Activated CD4-positive, alpha-beta T cell treated with anti-CD3 and anti-CD28 coated beads, Interleukin-10, Interleukin-2, amounts not matched to agents 100 ng/mL and 50 ng/mL, durations not matched to agents 16 hours and 8 hours (primary cell): ENCODE results near the gene COL19A1.

Experiments used
- DNase-seq: peaks from one replicate; pipeline ENCODE4 v3.0.0-alpha.2; 2020

COL19A1 gene

DNA sequence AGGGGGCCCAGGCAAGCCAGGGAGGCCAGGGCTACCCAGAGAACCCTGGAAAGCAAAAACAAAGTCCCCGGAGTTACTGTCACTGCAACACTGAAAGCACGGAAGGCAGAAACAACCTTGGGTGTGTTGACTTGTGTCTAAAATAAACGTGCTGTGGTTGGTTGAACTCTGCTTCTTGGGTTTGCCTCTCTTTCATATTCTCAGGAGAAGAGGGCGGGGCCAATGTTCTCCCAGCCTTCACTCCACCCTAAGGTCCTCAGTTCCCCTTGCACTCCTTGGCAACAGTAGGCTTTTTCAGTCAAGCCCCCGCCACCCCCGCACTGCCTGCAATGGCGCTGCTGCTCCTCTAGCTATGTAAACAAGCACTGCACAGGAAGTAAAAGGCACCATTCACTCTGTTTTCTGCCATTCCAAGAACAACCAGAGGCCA is 375.6 kb downstream of the COL19A1 start:
- no peak for DNase-seq

DNA sequence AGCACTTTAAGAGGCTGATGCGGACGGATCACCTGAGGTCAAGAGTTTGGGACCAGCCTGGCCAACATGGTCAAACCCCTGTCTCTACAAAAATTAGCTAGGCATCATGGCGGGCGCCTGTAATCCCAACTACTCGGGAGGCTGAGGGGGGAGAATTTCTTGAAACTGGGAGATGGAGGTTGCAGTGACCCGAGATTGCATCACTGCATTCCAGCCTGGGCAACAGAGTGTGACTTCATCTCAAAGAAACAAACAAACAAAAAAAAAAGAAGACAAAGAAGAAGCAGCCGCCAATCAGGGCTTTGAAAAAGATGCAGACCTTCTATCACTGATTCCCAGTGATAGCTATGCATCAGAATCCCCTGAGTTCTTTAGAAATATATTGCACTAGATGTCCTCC is 379.8 kb downstream of the COL19A1 start:
- DNase-seq, result no peak

DNA sequence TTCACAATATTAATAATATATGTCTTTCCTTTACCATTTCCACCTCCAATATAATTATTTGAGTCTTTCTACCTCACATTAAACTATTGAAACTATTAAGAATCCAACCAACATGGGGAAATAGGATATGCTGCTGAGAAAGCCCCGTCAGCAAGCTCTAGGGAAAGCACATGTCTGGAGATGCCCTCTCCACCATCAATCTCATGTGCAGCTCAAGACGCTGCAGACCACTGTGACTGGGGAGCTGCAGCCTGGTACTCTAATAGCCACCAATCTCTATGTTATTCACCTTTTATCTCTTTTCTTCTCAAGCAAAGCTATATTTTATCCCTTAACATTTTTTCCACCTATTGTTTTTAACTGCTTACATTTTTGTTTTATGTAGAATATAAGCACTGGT is 386.2 kb downstream of the COL19A1 start:
- DNase-seq, result no peak

DNA sequence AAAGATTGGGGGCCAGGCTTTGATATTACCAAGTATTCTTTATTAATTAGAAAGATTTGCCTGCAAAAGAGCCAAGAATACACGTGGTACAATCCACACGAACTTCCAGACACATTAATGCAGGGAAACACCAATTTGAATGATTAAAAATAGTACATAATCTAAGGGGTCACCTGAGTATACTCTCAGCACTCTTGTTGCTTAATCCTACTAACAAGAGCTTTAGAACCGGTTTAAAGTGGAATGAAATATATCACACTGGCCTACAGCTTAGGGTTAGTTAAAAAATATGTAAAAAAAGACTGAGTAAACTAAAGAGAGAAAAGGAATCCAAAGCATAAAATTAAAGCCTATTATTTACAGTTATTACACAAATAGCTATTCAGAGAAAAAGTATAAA is 387.6 kb downstream of the COL19A1 start:
- DNase-seq, result no peak

DNA sequence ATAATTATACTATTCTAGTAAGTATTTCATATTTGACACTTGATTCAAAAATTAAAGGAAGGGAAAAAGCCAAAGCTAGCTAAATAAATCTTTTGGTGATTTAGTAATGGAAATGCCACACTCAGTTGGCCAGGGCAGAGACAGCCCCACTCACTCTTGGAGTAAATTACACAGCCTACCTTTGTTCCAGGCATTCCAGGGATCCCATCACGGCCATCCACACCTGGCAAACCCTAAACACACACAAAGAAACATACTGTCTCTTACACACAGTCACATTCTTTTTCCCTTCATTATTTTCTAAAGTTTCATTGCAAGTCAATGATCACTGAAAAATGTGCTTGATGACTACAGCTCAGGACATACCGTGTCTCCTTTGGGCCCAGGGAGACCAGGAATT is 388.4 kb downstream of the COL19A1 start:
- DNase-seq, result no peak

- DNase-seq, result no peak
These were observed 391.5 kb downstream of the COL19A1 start for GRCh38 chr6:70257768-70258273.

- no peak for DNase-seq
These were observed 392.1 kb downstream of the COL19A1 start for GRCh38 chr6:70258483-70258882.
